H1 (cell line): ENCODE measurements around the gene ASAP2. TPM values are rescaled to one million over a fixed set of nuclear protein-coding genes. Genes with fewer than 3 reads are reported as not detected.

Source experiments
- HDAC6 ChIP-seq: IDR thresholded peaks from one replicate; pipeline ENCODE4 v1.7.1; 2012; ENCODE audit warnings: low read depth, mild to moderate bottlenecking, inconsistent platforms, low read length, moderate library complexity
- polyA plus RNA-seq, 7 experiments: library from polyadenylated mRNA; depleted of rRNA in 3 of 7; stranded (reverse) in 5 of 7; unstranded in 2 of 7; fragments of >200 nt in 5 of 7; fragments of 200-250 nt in 2 of 7; gene quantifications; 1 replicate in 5 of 7; 2 replicates in 1 of 7; 4 replicates in 1 of 7; pipeline versions ENCODE4 v1.2.1 to v1.2.3, GENCODE V29; 2011 to 2013; ENCODE audit warnings: missing spikeins in 2 of 7, mixed read lengths in 2 of 7
- total RNA-seq: library from RNA; stranded (reverse); fragmentation: NEBNext Ultra II Directional; extraction: Animal tissue kit (Norgen Biotek cat#: 25700); gene quantifications from 2 replicates; pipeline ENCODE4 v1.2.1, GENCODE V29; 2021

The ASAP2 gene
- total and polyA plus RNA-seq, 2 of the 8 experiments (the other 6 are each of a cell fraction or from before 2014, with no cell fraction given): 10.2 to 18.7 TPM

- TF ChIP-seq HDAC6: no peak
Measured at GRCh38 chr2:9285385-9285920, 78.8 kb downstream of the ASAP2 start (continued).
